ENCODE measurements around the gene PRPS1. TPM values are rescaled to one million over a fixed set of nuclear protein-coding genes. Genes with fewer than 3 reads are reported as not detected.
A peak's percentile ranks its signal among the peaks of the same experiment; 100 is the strongest.

PRPS1 gene
- polyA plus RNA-seq, 1 donor (not counting 4 experiments of a cell fraction or from before 2014, with no cell fraction given), result 48.4 TPM

DNA sequence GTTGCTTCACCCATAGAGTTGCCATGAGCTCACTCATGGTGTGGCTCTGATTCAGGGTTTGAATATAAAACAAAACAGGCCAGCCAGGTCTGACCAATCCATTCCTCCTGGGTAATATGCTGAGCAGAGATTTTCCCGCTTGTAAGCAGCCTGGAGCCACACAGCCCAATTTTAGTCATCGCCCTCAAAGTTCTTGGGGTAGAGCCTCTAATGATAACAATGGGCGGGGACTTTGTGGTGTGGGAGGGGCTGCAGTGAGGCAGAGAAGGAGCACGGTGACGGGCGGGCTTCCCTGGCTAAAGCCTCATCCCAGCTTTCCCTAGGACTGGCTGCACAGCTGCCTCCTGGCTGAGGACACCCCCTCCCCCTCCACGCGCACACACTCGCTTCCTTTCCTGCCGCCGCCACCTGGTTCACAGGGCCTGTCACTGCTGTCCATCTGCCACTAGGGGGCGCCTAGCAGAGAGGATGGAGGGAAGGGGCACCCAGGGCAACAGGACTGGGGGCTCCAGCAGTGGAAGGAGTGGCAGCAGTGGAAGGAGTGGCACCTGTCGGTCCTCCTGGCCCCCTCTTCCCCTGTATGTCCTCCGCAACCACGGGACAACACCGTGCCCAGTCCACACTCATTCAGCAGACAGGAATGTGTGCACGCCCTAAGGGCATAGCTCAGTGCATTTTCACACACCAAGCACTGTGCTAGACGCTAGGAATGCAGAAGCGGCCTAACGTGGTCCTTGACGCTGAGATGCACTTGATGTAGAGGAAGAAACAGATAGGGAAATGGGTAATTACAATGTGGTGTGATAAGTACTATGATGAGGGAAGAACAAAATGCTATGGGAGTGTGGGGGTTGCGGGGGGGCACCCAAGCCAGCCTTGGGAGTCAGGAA is 26.8 kb downstream of the PRPS1 start:
- peak overlapping the region; percentile 58 for H3K9ac ChIP-seq (ENCODE audit: control insufficient read depth, extremely low read depth, insufficient read depth, low read length)
- no peak overlapping the region for H3K4me3 ChIP-seq (ENCODE audit: control insufficient read depth in 2 of 3, extremely low read depth in 1 of 3, insufficient read depth in 2 of 3, low read depth in 1 of 3, low read length in 3 of 3)
- peak; percentile 85 for DNase-seq (ENCODE audit: low read depth, low spot score)
- H3K27me3 ChIP-seq (ENCODE audit: control insufficient read depth, extremely low read depth, insufficient read depth, low read length), result no peaks in the 10 kb centered on the region
- peak; percentile 67 to 71 (median 67) for TF ChIP-seq CTCF (optimal IDR thresholded peaks at IDR 0.05 in 1 of 3, IDR thresholded peaks at IDR 0.05 in 1 of 3, conservative IDR thresholded peaks at IDR 0.05 in 1 of 3; ENCODE audit: extremely low read depth in 1 of 3, insufficient read depth in 2 of 3, low read length in 3 of 3)
- TF ChIP-seq EZH2 (IDR thresholded peaks at IDR 0.05; ENCODE audit: low read length), result no peak
- no peaks in the 10 kb centered on the region for H4K20me1 ChIP-seq (ENCODE audit: control insufficient read depth, extremely low read depth, insufficient read depth, low read length)
- no peaks in the 10 kb centered on the region for H3K36me3 ChIP-seq (ENCODE audit: control insufficient read depth in 2 of 2, extremely low read depth in 1 of 2, insufficient read depth in 2 of 2, low read length in 2 of 2)
- peak; percentile 67 for FAIRE-seq
- dilution Hi-C loops (cut with MboI; ENCODE audit: extremely low pct_ligation_motif_present, low sequenced_read_pairs), result no loop called here
- H3K27ac ChIP-seq (ENCODE audit: control insufficient read depth, insufficient read depth, low read length), result peak overlapping the region; percentile 62
- no peaks in the 10 kb centered on the region for H3K9me1 ChIP-seq (ENCODE audit: control insufficient read depth, extremely low read depth, insufficient read depth, low read length)
- H3K9me3 ChIP-seq (ENCODE audit: control insufficient read depth, low read depth, low read length), result no peaks in the 10 kb centered on the region
- peak overlapping the region; percentile 1 for H3K4me2 ChIP-seq (ENCODE audit: control insufficient read depth, extremely low read depth, insufficient read depth, low read depth, low read length)
- H2AFZ ChIP-seq (ENCODE audit: control insufficient read depth, low read length), result no peak overlapping the region
- H3K79me2 ChIP-seq (ENCODE audit: control insufficient read depth, insufficient read depth, low read length), result no peaks in the 10 kb centered on the region
- H3K4me1 ChIP-seq (ENCODE audit: control insufficient read depth, extremely low read depth, insufficient read depth, low read length), result peaks cover 15% of the 10 kb centered on the region

DNA sequence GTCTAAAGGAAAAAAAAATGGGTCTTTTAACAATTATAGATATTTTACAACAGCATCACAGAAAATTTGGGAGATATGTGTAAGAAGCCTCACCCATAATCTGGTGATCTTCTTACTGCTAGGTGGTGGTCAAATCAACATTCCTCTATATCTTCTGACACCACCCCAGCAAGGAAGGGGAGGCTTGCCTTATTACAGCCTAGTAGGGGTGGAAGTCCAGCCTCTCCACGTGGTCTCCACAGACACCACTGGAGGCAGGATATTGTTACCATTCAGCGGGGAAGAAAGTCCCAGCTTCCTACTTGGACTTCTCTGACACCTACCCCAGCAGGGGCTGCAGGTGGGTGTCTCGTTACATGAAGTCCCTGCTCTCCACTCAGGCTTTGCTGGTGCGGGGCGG is 28.7 kb downstream of the PRPS1 start:
- H3K27ac ChIP-seq (ENCODE audit: control insufficient read depth, insufficient read depth, low read length), result no peak overlapping the region
- H3K9ac ChIP-seq (ENCODE audit: control insufficient read depth, extremely low read depth, insufficient read depth, low read length), result no peak overlapping the region
- no peak for FAIRE-seq
- H3K27me3 ChIP-seq (ENCODE audit: control insufficient read depth, extremely low read depth, insufficient read depth, low read length), result no peaks in the 10 kb centered on the region
- H4K20me1 ChIP-seq (ENCODE audit: control insufficient read depth, extremely low read depth, insufficient read depth, low read length), result no peaks in the 10 kb centered on the region
- no peak for DNase-seq (ENCODE audit: low read depth, low spot score)
- H3K4me2 ChIP-seq (ENCODE audit: control insufficient read depth, extremely low read depth, insufficient read depth, low read depth, low read length), result no peak overlapping the region
- no peaks in the 10 kb centered on the region for H3K36me3 ChIP-seq (ENCODE audit: control insufficient read depth in 2 of 2, extremely low read depth in 1 of 2, insufficient read depth in 2 of 2, low read length in 2 of 2)
- no peaks in the 10 kb centered on the region for H3K9me1 ChIP-seq (ENCODE audit: control insufficient read depth, extremely low read depth, insufficient read depth, low read length)
- H3K79me2 ChIP-seq (ENCODE audit: control insufficient read depth, insufficient read depth, low read length), result no peaks in the 10 kb centered on the region
- no peak overlapping the region for H3K4me3 ChIP-seq (ENCODE audit: control insufficient read depth in 2 of 3, extremely low read depth in 1 of 3, insufficient read depth in 2 of 3, low read depth in 1 of 3, low read length in 3 of 3)
- no peak for TF ChIP-seq EZH2 (IDR thresholded peaks at IDR 0.05; ENCODE audit: low read length)
- no peak for TF ChIP-seq CTCF (optimal IDR thresholded peaks at IDR 0.05 in 1 of 3, IDR thresholded peaks at IDR 0.05 in 1 of 3, conservative IDR thresholded peaks at IDR 0.05 in 1 of 3; ENCODE audit: extremely low read depth in 1 of 3, insufficient read depth in 2 of 3, low read length in 3 of 3)
- H3K9me3 ChIP-seq (ENCODE audit: control insufficient read depth, low read depth, low read length), result no peaks in the 10 kb centered on the region
- H3K4me1 ChIP-seq (ENCODE audit: control insufficient read depth, extremely low read depth, insufficient read depth, low read length), result peaks cover 15% of the 10 kb centered on the region
- H2AFZ ChIP-seq (ENCODE audit: control insufficient read depth, low read length), result no peak overlapping the region
- dilution Hi-C loops (cut with MboI; ENCODE audit: extremely low pct_ligation_motif_present, low sequenced_read_pairs), result no loop called here
